ENCODE results near the gene YLPM1.

YLPM1 gene

DNA sequence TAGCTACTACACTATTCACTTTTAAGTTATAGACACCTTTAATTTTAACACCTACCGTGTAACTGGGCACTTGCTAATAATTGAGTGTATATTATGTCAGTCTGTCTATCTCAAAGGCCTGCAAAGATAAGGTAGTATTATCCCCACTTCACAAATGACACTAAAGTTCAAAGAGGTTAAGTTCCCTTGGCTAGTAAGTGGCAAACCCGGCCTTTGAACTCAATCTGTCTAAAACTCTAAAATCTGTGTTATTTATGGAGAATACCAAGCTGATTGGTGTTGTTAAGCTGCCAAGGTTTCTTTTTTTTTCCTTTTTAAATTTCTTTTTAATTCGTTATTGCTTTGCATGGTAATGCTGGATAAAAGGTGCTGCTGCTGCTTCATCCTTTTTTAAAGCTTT is 37.7 kb downstream of the YLPM1 start:
- H4K20me1 ChIP-seq (ENCODE audit: insufficient read depth, low read length, poor library complexity, severe bottlenecking) = peaks cover 15% of the 10 kb centered on the region
- peaks cover 44% of the 10 kb centered on the region for H3K79me2 ChIP-seq (ENCODE audit: insufficient read depth, low read length)

DNA sequence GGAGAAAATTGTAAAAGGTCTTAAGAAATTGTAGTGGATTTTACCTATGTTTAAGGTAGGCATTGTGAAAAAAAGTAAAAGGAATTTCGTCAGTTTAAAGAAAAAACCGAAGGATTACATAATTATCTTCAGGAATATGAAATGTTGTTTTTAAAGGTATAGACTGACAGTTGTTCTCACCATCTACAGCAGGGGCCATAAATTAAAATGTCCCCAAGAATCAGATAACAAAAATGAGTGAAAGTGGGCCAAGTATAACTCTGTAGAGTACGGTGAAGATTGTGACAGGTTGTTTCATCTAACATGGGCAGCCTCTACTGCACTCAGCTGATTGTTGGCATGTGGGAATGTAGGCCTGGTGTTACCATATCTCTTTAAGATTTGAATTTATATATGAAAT is 38.3 kb downstream of the YLPM1 start:
- peaks cover 38% of the 10 kb centered on the region for H3K79me2 ChIP-seq (ENCODE audit: insufficient read depth, low read length)
- H3K9ac ChIP-seq (ENCODE audit: low read depth, low read length, poor library complexity, severe bottlenecking) = no peak overlapping the region
- peaks cover 13% of the 10 kb centered on the region for H4K20me1 ChIP-seq (ENCODE audit: insufficient read depth, low read length, poor library complexity, severe bottlenecking)
- no peaks in the 10 kb centered on the region for H3K9me2 ChIP-seq (replicated peaks; ENCODE audit: low read depth, low read length)
- H3F3A ChIP-seq (ENCODE audit: low read depth) = no peaks in the 10 kb centered on the region
- no peaks in the 10 kb centered on the region for H3K9me3 ChIP-seq (ENCODE audit: insufficient read depth, low read depth, low read length)
- TF ChIP-seq EZH2phosphoT487 (IDR thresholded peaks at IDR 0.05; ENCODE audit: borderline replicate concordance) = no peak
- TF ChIP-seq, protein P1, sequence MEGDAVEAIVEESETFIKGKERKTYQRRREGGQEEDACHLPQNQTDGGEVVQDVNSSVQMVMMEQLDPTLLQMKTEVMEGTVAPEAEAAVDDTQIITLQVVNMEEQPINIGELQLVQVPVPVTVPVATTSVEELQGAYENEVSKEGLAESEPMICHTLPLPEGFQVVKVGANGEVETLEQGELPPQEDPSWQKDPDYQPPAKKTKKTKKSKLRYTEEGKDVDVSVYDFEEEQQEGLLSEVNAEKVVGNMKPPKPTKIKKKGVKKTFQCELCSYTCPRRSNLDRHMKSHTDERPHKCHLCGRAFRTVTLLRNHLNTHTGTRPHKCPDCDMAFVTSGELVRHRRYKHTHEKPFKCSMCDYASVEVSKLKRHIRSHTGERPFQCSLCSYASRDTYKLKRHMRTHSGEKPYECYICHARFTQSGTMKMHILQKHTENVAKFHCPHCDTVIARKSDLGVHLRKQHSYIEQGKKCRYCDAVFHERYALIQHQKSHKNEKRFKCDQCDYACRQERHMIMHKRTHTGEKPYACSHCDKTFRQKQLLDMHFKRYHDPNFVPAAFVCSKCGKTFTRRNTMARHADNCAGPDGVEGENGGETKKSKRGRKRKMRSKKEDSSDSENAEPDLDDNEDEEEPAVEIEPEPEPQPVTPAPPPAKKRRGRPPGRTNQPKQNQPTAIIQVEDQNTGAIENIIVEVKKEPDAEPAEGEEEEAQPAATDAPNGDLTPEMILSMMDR (conservative IDR thresholded peaks at IDR 0.05; ENCODE audit: low read length) = no peak
- H3K27me3 ChIP-seq (ENCODE audit: insufficient read depth, low read length, poor library complexity, severe bottlenecking) = no peaks in the 10 kb centered on the region
- no peak overlapping the region for H3K4me3 ChIP-seq (ENCODE audit: low read length, poor library complexity, severe bottlenecking)
- H3K36me3 ChIP-seq (ENCODE audit: insufficient read depth, low read length) = peaks cover 82% of the 10 kb centered on the region
- H3K4me1 ChIP-seq (ENCODE audit: insufficient read depth, low read length, poor library complexity, severe bottlenecking) = no peaks in the 10 kb centered on the region
- no peak overlapping the region for H3K4me2 ChIP-seq (ENCODE audit: low read depth, low read length, poor library complexity, severe bottlenecking)
- no peak overlapping the region for H2AFZ ChIP-seq (ENCODE audit: low read length)

More for the DNA sequence above, 37.7 kb downstream of the YLPM1 start:
- no peak overlapping the region for H3K9ac ChIP-seq (ENCODE audit: low read depth, low read length, poor library complexity, severe bottlenecking)
- peaks cover 88% of the 10 kb centered on the region for H3K36me3 ChIP-seq (ENCODE audit: insufficient read depth, low read length)
- H3K4me2 ChIP-seq (ENCODE audit: low read depth, low read length, poor library complexity, severe bottlenecking) = no peak overlapping the region
- H3F3A ChIP-seq (ENCODE audit: low read depth) = no peaks in the 10 kb centered on the region
- TF ChIP-seq, protein P1 (conservative IDR thresholded peaks at IDR 0.05; ENCODE audit: low read length) = no peak
- TF ChIP-seq EZH2phosphoT487 (IDR thresholded peaks at IDR 0.05; ENCODE audit: borderline replicate concordance) = no peak
- H3K4me1 ChIP-seq (ENCODE audit: insufficient read depth, low read length, poor library complexity, severe bottlenecking) = no peaks in the 10 kb centered on the region
- no peaks in the 10 kb centered on the region for H3K9me3 ChIP-seq (ENCODE audit: insufficient read depth, low read depth, low read length)
- no peaks in the 10 kb centered on the region for H3K27me3 ChIP-seq (ENCODE audit: insufficient read depth, low read length, poor library complexity, severe bottlenecking)
- H3K4me3 ChIP-seq (ENCODE audit: low read length, poor library complexity, severe bottlenecking) = no peak overlapping the region
- H3K9me2 ChIP-seq (replicated peaks; ENCODE audit: low read depth, low read length) = no peaks in the 10 kb centered on the region
- no peak overlapping the region for H2AFZ ChIP-seq (ENCODE audit: low read length)

DNA sequence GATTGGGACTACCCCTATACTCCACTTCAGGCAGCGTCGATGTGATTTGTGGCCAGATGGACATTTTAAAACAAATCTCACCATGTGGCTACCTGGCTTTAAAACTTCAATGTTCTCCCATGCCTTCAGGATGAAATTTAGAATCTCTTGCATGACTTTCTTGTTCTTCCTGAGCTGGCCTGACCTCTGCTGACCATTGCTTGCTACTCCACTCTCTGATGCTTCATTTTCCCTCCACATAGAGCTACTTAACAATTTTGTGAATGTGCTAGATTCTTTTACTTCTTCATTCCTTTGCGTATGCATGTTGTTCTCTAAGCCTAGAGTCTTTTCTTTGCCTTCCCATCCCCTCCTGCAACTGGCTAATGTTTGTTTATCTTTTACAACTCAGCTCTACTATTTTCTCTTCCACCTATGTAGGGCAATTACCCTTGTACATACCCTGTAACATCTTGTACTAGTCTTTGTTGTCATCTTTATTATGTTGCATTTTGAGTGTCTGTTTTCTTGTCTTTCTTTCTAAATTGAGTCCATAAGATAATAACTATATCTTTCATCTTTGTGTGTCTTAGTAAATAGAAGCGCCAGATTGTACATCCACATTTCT is 41.2 kb downstream of the YLPM1 start:
- no peaks in the 10 kb centered on the region for H3K27me3 ChIP-seq (ENCODE audit: insufficient read depth, low read length, poor library complexity, severe bottlenecking)
- H3K36me3 ChIP-seq (ENCODE audit: insufficient read depth, low read length) = peaks cover 80% of the 10 kb centered on the region
- no peak overlapping the region for H3K4me2 ChIP-seq (ENCODE audit: low read depth, low read length, poor library complexity, severe bottlenecking)
- H3F3A ChIP-seq (ENCODE audit: low read depth) = no peaks in the 10 kb centered on the region
- peaks cover 11% of the 10 kb centered on the region for H4K20me1 ChIP-seq (ENCODE audit: insufficient read depth, low read length, poor library complexity, severe bottlenecking)
- H3K9me2 ChIP-seq (replicated peaks; ENCODE audit: low read depth, low read length) = no peaks in the 10 kb centered on the region
- no peak overlapping the region for H3K4me3 ChIP-seq (ENCODE audit: low read length, poor library complexity, severe bottlenecking)
- H2AFZ ChIP-seq (ENCODE audit: low read length) = no peak overlapping the region
- H3K79me2 ChIP-seq (ENCODE audit: insufficient read depth, low read length) = peaks cover 20% of the 10 kb centered on the region
- no peak overlapping the region for H3K9ac ChIP-seq (ENCODE audit: low read depth, low read length, poor library complexity, severe bottlenecking)
- no peak for TF ChIP-seq EZH2phosphoT487 (IDR thresholded peaks at IDR 0.05; ENCODE audit: borderline replicate concordance)
- TF ChIP-seq, protein P1 (conservative IDR thresholded peaks at IDR 0.05; ENCODE audit: low read length) = peak; percentile 54
- H3K4me1 ChIP-seq (ENCODE audit: insufficient read depth, low read length, poor library complexity, severe bottlenecking) = no peaks in the 10 kb centered on the region
- H3K9me3 ChIP-seq (ENCODE audit: insufficient read depth, low read depth, low read length) = no peaks in the 10 kb centered on the region
